ENCODE measurements around the gene CLIC1.

CLIC1 gene

GRCh38 chr6:31692353-31692752 lies 44.0 kb downstream of the CLIC1 start:
- H3K9ac ChIP-seq: no peak overlapping the region
- H3K4me1 ChIP-seq (ENCODE audit: low read depth, poor library complexity, severe bottlenecking): peaks cover 2% of the 10 kb centered on the region
- H4K20me1 ChIP-seq (ENCODE audit: insufficient read depth): no peaks in the 10 kb centered on the region
- TF ChIP-seq, protein P1, sequence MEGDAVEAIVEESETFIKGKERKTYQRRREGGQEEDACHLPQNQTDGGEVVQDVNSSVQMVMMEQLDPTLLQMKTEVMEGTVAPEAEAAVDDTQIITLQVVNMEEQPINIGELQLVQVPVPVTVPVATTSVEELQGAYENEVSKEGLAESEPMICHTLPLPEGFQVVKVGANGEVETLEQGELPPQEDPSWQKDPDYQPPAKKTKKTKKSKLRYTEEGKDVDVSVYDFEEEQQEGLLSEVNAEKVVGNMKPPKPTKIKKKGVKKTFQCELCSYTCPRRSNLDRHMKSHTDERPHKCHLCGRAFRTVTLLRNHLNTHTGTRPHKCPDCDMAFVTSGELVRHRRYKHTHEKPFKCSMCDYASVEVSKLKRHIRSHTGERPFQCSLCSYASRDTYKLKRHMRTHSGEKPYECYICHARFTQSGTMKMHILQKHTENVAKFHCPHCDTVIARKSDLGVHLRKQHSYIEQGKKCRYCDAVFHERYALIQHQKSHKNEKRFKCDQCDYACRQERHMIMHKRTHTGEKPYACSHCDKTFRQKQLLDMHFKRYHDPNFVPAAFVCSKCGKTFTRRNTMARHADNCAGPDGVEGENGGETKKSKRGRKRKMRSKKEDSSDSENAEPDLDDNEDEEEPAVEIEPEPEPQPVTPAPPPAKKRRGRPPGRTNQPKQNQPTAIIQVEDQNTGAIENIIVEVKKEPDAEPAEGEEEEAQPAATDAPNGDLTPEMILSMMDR (conservative IDR thresholded peaks at IDR 0.05; ENCODE audit: low read depth, low read length): no peak
- no peaks in the 10 kb centered on the region; the same call in 1 of the 2 replicates for H3K79me2 ChIP-seq (ENCODE audit: insufficient read depth, low read depth)
- H3K4me3 ChIP-seq (IDR thresholded peaks at IDR 0.05; ENCODE audit: insufficient read depth, low read depth, low read length): no peak overlapping the region
- no peaks in the 10 kb centered on the region for H3K27me3 ChIP-seq (ENCODE audit: insufficient read depth, low read depth)
- H2AFZ ChIP-seq (ENCODE audit: low read depth): no peak overlapping the region
- H3K4me2 ChIP-seq: no peak overlapping the region
- H3K36me3 ChIP-seq (ENCODE audit: insufficient read depth): no peaks in the 10 kb centered on the region
- H3K27ac ChIP-seq: no peak overlapping the region

- H3K4me2 ChIP-seq: no peak overlapping the region
Observed at GRCh38 chr6:31691564-31692108, 44.7 kb downstream of the CLIC1 start.

GRCh38 chr6:31691078-31691463 lies 45.3 kb downstream of the CLIC1 start:
- H3K36me3 ChIP-seq (ENCODE audit: insufficient read depth): no peaks in the 10 kb centered on the region
- H3K27me3 ChIP-seq (ENCODE audit: insufficient read depth, low read depth): no peaks in the 10 kb centered on the region
- H3K9ac ChIP-seq: no peak overlapping the region
- no peak overlapping the region for H3K27ac ChIP-seq
- no peaks in the 10 kb centered on the region for H3K4me1 ChIP-seq (ENCODE audit: low read depth, poor library complexity, severe bottlenecking)
- H2AFZ ChIP-seq (ENCODE audit: low read depth): no peak overlapping the region
- TF ChIP-seq, protein P1 (conservative IDR thresholded peaks at IDR 0.05; ENCODE audit: low read depth, low read length): no peak
- no peak overlapping the region for H3K4me2 ChIP-seq
- H3K4me3 ChIP-seq (IDR thresholded peaks at IDR 0.05; ENCODE audit: insufficient read depth, low read depth, low read length): no peak overlapping the region
- H3K79me2 ChIP-seq (ENCODE audit: insufficient read depth, low read depth): no peaks in the 10 kb centered on the region
- no peaks in the 10 kb centered on the region for H4K20me1 ChIP-seq (ENCODE audit: insufficient read depth)

More at GRCh38 chr6:31691564-31692108, 44.7 kb downstream of the CLIC1 start:
- Histone ChIP-seq H2AFZ (ENCODE audit: low read depth) (no peak overlapping the region), H3K4me3 (IDR thresholded peaks at IDR 0.05; ENCODE audit: insufficient read depth, low read depth, low read length) (no peak overlapping the region), H3K9ac (no peak overlapping the region), H3K4me1 (ENCODE audit: low read depth, poor library complexity, severe bottlenecking) (no peaks in the 10 kb centered on the region), H3K27me3 (ENCODE audit: insufficient read depth, low read depth) (no peaks in the 10 kb centered on the region), H3K79me2 (ENCODE audit: insufficient read depth, low read depth) (no peaks in the 10 kb centered on the region), H3K36me3 (ENCODE audit: insufficient read depth) (no peaks in the 10 kb centered on the region), H3K27ac (no peak overlapping the region), H4K20me1 (ENCODE audit: insufficient read depth) (no peaks in the 10 kb centered on the region)
- TF ChIP-seq, protein P1 (conservative IDR thresholded peaks at IDR 0.05; ENCODE audit: low read depth, low read length): no peak

- no peaks in the 10 kb centered on the region for H4K20me1 ChIP-seq (ENCODE audit: insufficient read depth)
- H3K27me3 ChIP-seq (ENCODE audit: insufficient read depth, low read depth): no peaks in the 10 kb centered on the region
- H3K4me3 ChIP-seq (IDR thresholded peaks at IDR 0.05; ENCODE audit: insufficient read depth, low read depth, low read length): no peak overlapping the region
- H3K4me2 ChIP-seq: no peak overlapping the region
- H3K79me2 ChIP-seq (ENCODE audit: insufficient read depth, low read depth): no peaks in the 10 kb centered on the region
- no peaks in the 10 kb centered on the region for H3K4me1 ChIP-seq (ENCODE audit: low read depth, poor library complexity, severe bottlenecking)
- H3K27ac ChIP-seq: no peak overlapping the region
- H2AFZ ChIP-seq (ENCODE audit: low read depth): no peak overlapping the region
- TF ChIP-seq, protein P1 (conservative IDR thresholded peaks at IDR 0.05; ENCODE audit: low read depth, low read length): no peak
- H3K9ac ChIP-seq: no peak overlapping the region
- no peaks in the 10 kb centered on the region for H3K36me3 ChIP-seq (ENCODE audit: insufficient read depth)
Observed at GRCh38 chr6:31690231-31691077, 45.9 kb downstream of the CLIC1 start.
